GM21515 (cell line): ENCODE data around the gene ERCC6.
A peak's percentile ranks its signal among the peaks of the same experiment; 100 is the strongest.

Experiments
- ATAC-seq: cut with Tn5 transposase; IDR thresholded peaks from one replicate; pipeline ENCODE4 v1.9.1; 2021; ENCODE audit not compliant: unreplicated experiment

The ERCC6 gene

GRCh38 chr10:49549640-49550346, 10.9 kb upstream of the ERCC6 start:
- no peak for ATAC-seq

GRCh38 chr10:49543604-49544003, 4.7 kb upstream of the ERCC6 start:
- no peak for ATAC-seq

GRCh38 chr10:49542353-49542752, 3.4 kb upstream of the ERCC6 start:
- no peak for ATAC-seq

GRCh38 chr10:49541762-49542161, 2.8 kb upstream of the ERCC6 start:
- no peak for ATAC-seq

- no peak for ATAC-seq
Observed at GRCh38 chr10:49540056-49540797, 1.3 kb upstream of the ERCC6 start.

GRCh38 chr10:49539320-49539885, 482 bp upstream of the ERCC6 start:
- ATAC-seq, result peak; percentile 8

- ATAC-seq, result peak; percentile 55
Observed at GRCh38 chr10:49534670-49535381, 4.1 kb downstream of the ERCC6 start.

- no peak for ATAC-seq
Observed at GRCh38 chr10:49532461-49532860, 6.5 kb downstream of the ERCC6 start.

- ATAC-seq, result no peak
Observed at GRCh38 chr10:49528977-49529506, 9.9 kb downstream of the ERCC6 start.

- no peak for ATAC-seq
Observed at GRCh38 chr10:49527850-49528249, 11.1 kb downstream of the ERCC6 start.

GRCh38 chr10:49527061-49527460, 11.9 kb downstream of the ERCC6 start:
- ATAC-seq, result no peak

- no peak for ATAC-seq
Observed at GRCh38 chr10:49526619-49527018, 12.3 kb downstream of the ERCC6 start.

GRCh38 chr10:49524496-49524895, 14.4 kb downstream of the ERCC6 start:
- no peak for ATAC-seq

- ATAC-seq, result no peak
Observed at GRCh38 chr10:49523301-49523700, 15.6 kb downstream of the ERCC6 start.

GRCh38 chr10:49521062-49521461, 17.9 kb downstream of the ERCC6 start:
- no peak for ATAC-seq

- ATAC-seq, result no peak
Observed at GRCh38 chr10:49520122-49520775, 18.7 kb downstream of the ERCC6 start.

GRCh38 chr10:49519717-49520116, 19.2 kb downstream of the ERCC6 start:
- no peak for ATAC-seq

- ATAC-seq, result no peak
Observed at GRCh38 chr10:49518982-49519578, 19.8 kb downstream of the ERCC6 start.

- no peak for ATAC-seq
Observed at GRCh38 chr10:49518566-49518965, 20.4 kb downstream of the ERCC6 start.

- no peak for ATAC-seq
Observed at GRCh38 chr10:49516216-49516970, 22.5 kb downstream of the ERCC6 start.
